Natural killer cell (primary cell): ENCODE results near the gene MKKS. TPM values are rescaled to one million over a fixed set of nuclear protein-coding genes. Genes with fewer than 3 reads are reported as not detected.

Experiments
- ATAC-seq, 3 donors: fragments of 150-1000 bp in 2 of 3; fragments of 200-7000 bp in 1 of 3; cut with Tn5 transposase; 1 replicate in 1 of 3; 2 replicates in 2 of 3; pipeline ENCODE4 v1.10.0; 2021; ENCODE audit warnings: mild to moderate bottlenecking in 2 of 3, moderate library complexity in 2 of 3
- DNase-seq, 2 donors: peaks; one replicate each; pipeline versions ENCODE4 v3.0.0 to v3.0.0-alpha.2; 2013 to 2021; ENCODE audit warnings: mixed read lengths in 1 of 2
- H3K27ac ChIP-seq: one replicate; pipeline ENCODE4 v1.5.1; 2013; ENCODE audit warnings: mild to moderate bottlenecking, low read length
- H3K27me3 ChIP-seq: one replicate; pipeline ENCODE4 v1.6.1; 2013; ENCODE audit warnings: low read length; ENCODE audit not compliant: control insufficient read depth, insufficient read depth
- H3K36me3 ChIP-seq: one replicate; pipeline ENCODE4 v1.6.1; 2013; ENCODE audit warnings: low read length; ENCODE audit not compliant: control insufficient read depth, insufficient read depth
- H3K4me1 ChIP-seq: one replicate; pipeline ENCODE4 v1.6.1; 2013; ENCODE audit warnings: low read length; ENCODE audit not compliant: control insufficient read depth, insufficient read depth
- H3K4me3 ChIP-seq: one replicate; pipeline ENCODE4 v1.5.1; 2013; ENCODE audit warnings: low read length
- H3K9me3 ChIP-seq: one replicate; pipeline ENCODE4 v1.6.1; 2013; ENCODE audit warnings: low read length; ENCODE audit not compliant: control insufficient read depth, insufficient read depth
- H3K27ac Mint-ChIP-seq, 2 donors: one replicate each; pipeline ENCODE4 v1.8.0; 2022; ENCODE audit warnings: mild to moderate bottlenecking in 2 of 2, mixed read lengths in 2 of 2, moderate library complexity in 1 of 2
- H3K27me3 Mint-ChIP-seq, 2 donors: one replicate each; pipeline ENCODE4 v1.8.0; 2022; ENCODE audit warnings: low read depth in 2 of 2, mixed read lengths in 2 of 2
- H3K36me3 Mint-ChIP-seq: one replicate; pipeline ENCODE4 v1.8.0; 2022; ENCODE audit warnings: mixed read lengths
- H3K4me1 Mint-ChIP-seq, 2 donors: one replicate each; pipeline ENCODE4 v1.8.0; 2022; ENCODE audit warnings: mixed read lengths in 2 of 2
- H3K4me3 Mint-ChIP-seq: one replicate; pipeline ENCODE4 v1.8.0; 2022; ENCODE audit warnings: mild to moderate bottlenecking, moderate library complexity, mixed read lengths
- H3K9me3 Mint-ChIP-seq, 2 donors: one replicate each; pipeline ENCODE4 v1.8.0; 2022; ENCODE audit warnings: mixed read lengths in 2 of 2
- WGBS: methylation state at CpG from one replicate; pipeline ENCODE4 v1.1.7; 2013; ENCODE audit warnings: missing lambda C conversion rate; ENCODE audit not compliant: insufficient coverage; 5-methylcytosine and 5-hydroxymethylcytosine counted together
- intact Hi-C: fragments of 100-400 bp; cut with micrococcal nuclease; formaldehyde crosslinking; loops from one replicate; pipeline ENCODE4 v1.14.2; 2022
- total RNA-seq, 4 donors: library from RNA; stranded (reverse); fragments of 120-200 nt in 1 of 4; gene quantifications; one replicate each; pipeline versions ENCODE4 v1.2.3 to v1.2.4, GENCODE V29; 2013 to 2022
- TF ChIP-seq, protein P1 (sequence below): fragments of 200-600 bp; IDR thresholded peaks from one replicate; pipeline ENCODE4 v1.8.0; 2022; ENCODE audit warnings: antibody characterized with exemption

Gene MKKS
- total RNA-seq, 3 donors from 2014 or later (not counting 1 experiment from before 2014, with no cell fraction given) = 3.5 to 6.2 (median 3.6) TPM

DNA sequence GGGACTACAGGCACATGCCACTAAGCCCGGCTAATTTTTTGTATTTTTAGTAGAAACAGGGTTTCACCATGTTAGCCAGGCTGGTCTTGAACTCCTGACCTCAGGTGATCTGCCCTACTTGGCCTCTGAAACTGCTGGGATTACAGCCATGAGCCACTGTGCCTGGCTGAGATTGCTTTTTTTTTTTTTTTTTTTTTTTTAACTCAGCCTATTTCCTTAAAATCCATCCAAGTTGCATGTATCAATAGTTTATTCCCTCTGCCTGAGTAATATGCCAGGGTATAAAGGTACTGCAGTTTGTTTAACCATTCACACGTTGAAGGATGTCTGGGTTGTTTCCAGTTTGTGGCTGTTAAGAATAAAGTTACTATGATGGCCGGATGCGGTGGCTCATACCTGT is 11.7 kb upstream of the MKKS start:
- Histone ChIP-seq H3K4me1 (peaks cover 2% of the 10 kb centered on the region), H3K27ac (no peak overlapping the region), H3K4me3 (no peak overlapping the region), H3K27me3 (no peaks in the 10 kb centered on the region), H3K9me3 (no peaks in the 10 kb centered on the region), H3K36me3 (no peaks in the 10 kb centered on the region)
- H3K9me3 Mint-ChIP-seq = no peaks in the 10 kb centered on the region
- no peak overlapping the region for H3K27ac Mint-ChIP-seq
- intact Hi-C loops = loop anchor here (10.0 kb wide), 1 partner anchor 49 kb away; no protein-coding TSS in a partner anchor
- H3K36me3 Mint-ChIP-seq = no peaks in the 10 kb centered on the region
- H3K4me1 Mint-ChIP-seq = peaks cover 20 to 24% of the 10 kb centered on the region in 2 donors
- no peak overlapping the region for H3K4me3 Mint-ChIP-seq
- WGBS = 91% methylated on average over 4 of the region's 4 CpGs
- TF ChIP-seq, protein P1, sequence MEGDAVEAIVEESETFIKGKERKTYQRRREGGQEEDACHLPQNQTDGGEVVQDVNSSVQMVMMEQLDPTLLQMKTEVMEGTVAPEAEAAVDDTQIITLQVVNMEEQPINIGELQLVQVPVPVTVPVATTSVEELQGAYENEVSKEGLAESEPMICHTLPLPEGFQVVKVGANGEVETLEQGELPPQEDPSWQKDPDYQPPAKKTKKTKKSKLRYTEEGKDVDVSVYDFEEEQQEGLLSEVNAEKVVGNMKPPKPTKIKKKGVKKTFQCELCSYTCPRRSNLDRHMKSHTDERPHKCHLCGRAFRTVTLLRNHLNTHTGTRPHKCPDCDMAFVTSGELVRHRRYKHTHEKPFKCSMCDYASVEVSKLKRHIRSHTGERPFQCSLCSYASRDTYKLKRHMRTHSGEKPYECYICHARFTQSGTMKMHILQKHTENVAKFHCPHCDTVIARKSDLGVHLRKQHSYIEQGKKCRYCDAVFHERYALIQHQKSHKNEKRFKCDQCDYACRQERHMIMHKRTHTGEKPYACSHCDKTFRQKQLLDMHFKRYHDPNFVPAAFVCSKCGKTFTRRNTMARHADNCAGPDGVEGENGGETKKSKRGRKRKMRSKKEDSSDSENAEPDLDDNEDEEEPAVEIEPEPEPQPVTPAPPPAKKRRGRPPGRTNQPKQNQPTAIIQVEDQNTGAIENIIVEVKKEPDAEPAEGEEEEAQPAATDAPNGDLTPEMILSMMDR = no peak
- H3K27me3 Mint-ChIP-seq = no peaks in the 10 kb centered on the region
- DNase-seq = no peak
- no peak for ATAC-seq

DNA sequence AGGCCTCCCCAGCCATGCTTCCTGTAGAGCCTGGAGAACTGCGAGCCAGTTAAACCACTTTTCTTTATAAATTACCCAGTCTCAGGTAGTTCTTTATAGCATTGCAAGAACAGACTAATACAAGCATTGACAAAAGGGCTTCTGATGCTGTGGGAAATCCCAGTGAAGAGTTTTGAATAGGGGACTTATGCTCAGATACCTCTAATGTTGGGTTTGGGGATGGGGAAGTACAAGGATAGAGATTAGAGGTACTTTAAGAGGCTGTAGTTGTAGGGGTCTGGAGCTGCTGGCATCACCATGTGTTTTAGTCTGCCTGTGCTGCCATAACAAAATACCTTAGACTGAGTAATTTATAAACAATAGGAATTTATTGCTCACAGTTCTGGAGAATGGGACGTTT is 9.9 kb upstream of the MKKS start:
- Mint-ChIP-seq H3K27me3 (no peaks in the 10 kb centered on the region), H3K27ac (peak overlapping the region in 1 of 2 donors; percentile 15), H3K4me3 (no peak overlapping the region), H3K36me3 (no peaks in the 10 kb centered on the region), H3K9me3 (no peaks in the 10 kb centered on the region), H3K4me1 (peaks cover 20 to 24% of the 10 kb centered on the region in 2 donors)
- Histone ChIP-seq H3K9me3 (no peaks in the 10 kb centered on the region), H3K27me3 (no peaks in the 10 kb centered on the region), H3K4me1 (peaks cover 2% of the 10 kb centered on the region), H3K27ac (no peak overlapping the region), H3K36me3 (no peaks in the 10 kb centered on the region), H3K4me3 (no peak overlapping the region)
- no peak for ATAC-seq
- intact Hi-C loops = loop anchor here (10.0 kb wide), 1 partner anchor 51 kb away; no protein-coding TSS in a partner anchor
- WGBS = 100% methylated on average over 1 of the region's 2 CpGs
- TF ChIP-seq, protein P1 = no peak
- DNase-seq = no peak

DNA sequence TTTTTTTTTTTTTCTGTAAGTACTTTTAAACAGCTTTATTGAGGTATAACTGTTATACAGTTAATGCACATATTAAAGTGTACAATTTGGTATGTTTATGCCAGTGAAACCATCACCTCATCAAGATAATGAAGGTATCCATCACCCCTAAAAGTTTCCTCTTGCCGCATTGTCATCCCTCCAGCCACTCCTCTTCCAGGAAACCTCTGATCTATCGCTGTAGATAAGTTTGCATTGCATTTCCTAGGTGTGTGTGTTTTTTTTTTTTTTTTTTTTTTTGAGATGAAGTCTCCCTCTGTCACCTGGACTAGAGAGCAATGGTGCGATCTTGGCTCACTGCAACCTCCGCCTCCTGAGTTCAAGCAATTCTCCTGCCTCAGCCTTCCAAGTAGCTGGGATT is 4.2 kb upstream of the MKKS start:
- TF ChIP-seq, protein P1 = no peak
- Histone ChIP-seq H3K9me3 (no peaks in the 10 kb centered on the region), H3K4me1 (peaks cover 8% of the 10 kb centered on the region), H3K36me3 (no peaks in the 10 kb centered on the region), H3K27me3 (no peaks in the 10 kb centered on the region), H3K4me3 (no peak overlapping the region), H3K27ac (no peak overlapping the region)
- no peak for ATAC-seq
- Mint-ChIP-seq H3K4me3 (no peak overlapping the region), H3K36me3 (no peaks in the 10 kb centered on the region), H3K4me1 (peaks cover 20 to 22% of the 10 kb centered on the region in 2 donors), H3K27me3 (no peaks in the 10 kb centered on the region), H3K9me3 (no peaks in the 10 kb centered on the region), H3K27ac (no peak overlapping the region)
- DNase-seq = no peak
- WGBS = 95% methylated on average over 2 of the region's 4 CpGs
- intact Hi-C loops = loop anchor here (10.0 kb wide), 1 partner anchor 237 kb away; the partner anchor contains the start of gene JAG1
